Esophagus squamous epithelium (tissue), 5 donors: ENCODE data around the gene AVPR1A. TPM values are rescaled to one million over a fixed set of nuclear protein-coding genes. Genes with fewer than 3 reads are reported as not detected.
"Not testable (repeated sequence)": the region's sequence is repeated elsewhere in the genome, so short reads cannot be mapped to it uniquely, and the experiment has no call there.

Experiments
- DNase-seq: peaks from one replicate; lab custom pipeline; 2025; lab: John Stamatoyannopoulos, UW
- H3K27ac ChIP-seq, 4 donors: fragments of 200-600 bp; sonication (generic); one replicate each; pipeline ENCODE4 v1.5.1; 2016 to 2019; ENCODE audit warnings: mild to moderate bottlenecking in 1 of 4
- H3K27me3 ChIP-seq, 4 donors: fragments of 200-600 bp; sonication (generic); 1 replicate in 3 of 4; 2 replicates in 1 of 4; pipeline versions ENCODE4 v1.5.1 to v1.6.0; 2017 to 2021; ENCODE audit warnings: antibody characterized with exemption in 1 of 4
- H3K36me3 ChIP-seq, 3 donors: fragments of 200-600 bp; sonication (generic); one replicate each; pipeline ENCODE4 v1.5.1; 2016 to 2019
- H3K4me1 ChIP-seq, 3 donors: fragments of 200-600 bp; sonication (generic); one replicate each; pipeline ENCODE4 v1.5.1; 2017 to 2019
- H3K4me3 ChIP-seq, 4 donors: fragments of 200-600 bp; sonication (generic); 1 replicate in 3 of 4; 2 replicates in 1 of 4; pipeline ENCODE4 v1.5.1; 2016 to 2019; ENCODE audit warnings: mild to moderate bottlenecking in 2 of 4, moderate library complexity in 1 of 4
- H3K9me3 ChIP-seq, 3 donors: fragments of 200-600 bp; sonication (generic); one replicate each; pipeline ENCODE4 v1.5.1; 2016 to 2019
- POLR2A ChIP-seq, 4 donors: fragments of 450-650 bp; IDR thresholded peaks; one replicate each; pipeline ENCODE4 v1.6.1; 2017; ENCODE audit warnings: antibody characterized with exemption in 4 of 4, mild to moderate bottlenecking in 4 of 4, moderate library complexity in 3 of 4
- WGBS, 2 donors: methylation state at CpG; one replicate each; pipeline ENCODE4 v1.1.5; 2018; 5-methylcytosine and 5-hydroxymethylcytosine counted together
- intact Hi-C: fragments of 100-400 bp; cut with DNase I; formaldehyde crosslinking; loops from one replicate; pipeline ENCODE4 v1.15.0; 2022
- total RNA-seq, 4 donors: library from RNA; depleted of rRNA; stranded (reverse); fragments of >200 nt; gene quantifications; one replicate each; pipeline ENCODE4 v1.1.0, GENCODE V29; 2016
- TF ChIP-seq, protein P1 (sequence below), 6 experiments: fragments of 450-650 bp in 4 of 6; fragments of 200-600 bp in 2 of 6; sonication (generic) in 2 of 6; IDR thresholded peaks; one replicate each; pipeline ENCODE4 v1.5.1; 2016 to 2019; ENCODE audit warnings: antibody characterized with exemption in 6 of 6, mild to moderate bottlenecking in 4 of 6, moderate library complexity in 4 of 6
- donor health status: DM: yes; HTN: yes; CAD: no.

The AVPR1A gene
- 1 to 10 TPM in 3 of 4 donors, under 1 TPM in 1; 0.87 to 2.8 (median 1.6) TPM for total RNA-seq

DNA sequence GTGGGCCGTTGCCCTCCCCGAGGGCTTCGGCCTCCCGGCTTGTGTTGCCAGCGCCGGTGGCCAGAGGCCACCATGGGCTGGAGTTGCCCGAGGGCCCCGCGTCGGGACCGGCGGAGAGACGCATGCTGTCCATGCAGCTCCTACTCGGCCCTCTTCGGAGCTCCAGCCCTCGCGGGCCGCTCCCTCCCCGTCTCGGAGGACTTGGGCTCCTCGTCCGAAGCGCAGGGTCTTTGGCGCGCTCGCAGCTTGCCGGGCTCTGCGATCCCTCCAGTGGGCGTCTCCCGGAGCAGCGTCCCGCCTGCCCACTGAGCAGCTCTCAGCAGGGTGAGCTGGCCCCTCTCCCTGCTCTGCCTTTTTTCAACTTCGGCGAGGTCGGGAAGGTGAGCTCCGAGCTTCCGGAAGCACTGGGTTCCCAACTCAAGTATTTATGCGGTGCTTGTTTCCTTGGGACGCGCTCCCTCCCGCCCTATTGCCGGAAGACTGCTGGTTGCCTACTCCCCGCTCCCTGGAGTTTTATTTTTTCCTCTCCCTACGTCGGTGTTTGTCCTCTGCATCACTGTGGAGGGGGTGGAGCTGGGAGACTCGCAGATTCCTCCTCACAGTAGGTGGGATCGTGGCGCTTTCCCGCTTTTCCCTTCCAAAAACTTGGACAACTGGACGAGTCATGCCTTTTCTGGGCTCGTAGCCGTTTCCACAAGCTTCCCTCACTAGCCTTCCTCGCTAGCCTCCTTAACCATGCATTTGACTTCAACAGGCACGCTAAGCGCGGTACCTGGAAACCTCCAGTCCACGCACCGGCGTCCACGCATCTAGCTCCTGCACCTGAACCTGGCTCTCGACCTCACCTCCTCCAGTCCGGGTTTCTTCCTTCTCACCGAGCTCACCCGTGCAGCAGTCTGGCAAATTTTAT, at the start of gene AVPR1A:
Gene AVPR1A (minus strand): TSS at position 489 of the 910 bp plus-strand sequence. CDS start 365 bp downstream, at position 124.
- peaks cover 3 to 27% (median 6%) of the 10 kb centered on the region in 3 donors for H3K4me1 ChIP-seq
- 5 to 10% methylated on average over 30 to 42 of the region's 64 CpGs for WGBS, 2 donors
- no peaks in the 10 kb centered on the region for H3K36me3 ChIP-seq
- H3K9me3 ChIP-seq, result no peaks in the 10 kb centered on the region
- no peak for DNase-seq
- intact Hi-C loops, result no loop called here
- peak within 1 kb of the TSS in 3 of 4 donors; percentile 27 to 69 (median 33) for H3K27ac ChIP-seq
- TF ChIP-seq, protein P1, sequence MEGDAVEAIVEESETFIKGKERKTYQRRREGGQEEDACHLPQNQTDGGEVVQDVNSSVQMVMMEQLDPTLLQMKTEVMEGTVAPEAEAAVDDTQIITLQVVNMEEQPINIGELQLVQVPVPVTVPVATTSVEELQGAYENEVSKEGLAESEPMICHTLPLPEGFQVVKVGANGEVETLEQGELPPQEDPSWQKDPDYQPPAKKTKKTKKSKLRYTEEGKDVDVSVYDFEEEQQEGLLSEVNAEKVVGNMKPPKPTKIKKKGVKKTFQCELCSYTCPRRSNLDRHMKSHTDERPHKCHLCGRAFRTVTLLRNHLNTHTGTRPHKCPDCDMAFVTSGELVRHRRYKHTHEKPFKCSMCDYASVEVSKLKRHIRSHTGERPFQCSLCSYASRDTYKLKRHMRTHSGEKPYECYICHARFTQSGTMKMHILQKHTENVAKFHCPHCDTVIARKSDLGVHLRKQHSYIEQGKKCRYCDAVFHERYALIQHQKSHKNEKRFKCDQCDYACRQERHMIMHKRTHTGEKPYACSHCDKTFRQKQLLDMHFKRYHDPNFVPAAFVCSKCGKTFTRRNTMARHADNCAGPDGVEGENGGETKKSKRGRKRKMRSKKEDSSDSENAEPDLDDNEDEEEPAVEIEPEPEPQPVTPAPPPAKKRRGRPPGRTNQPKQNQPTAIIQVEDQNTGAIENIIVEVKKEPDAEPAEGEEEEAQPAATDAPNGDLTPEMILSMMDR (IDR thresholded peaks at IDR 0.05), result no peak
- TF ChIP-seq POLR2A (IDR thresholded peaks at IDR 0.05), result no peak
- H3K27me3 ChIP-seq, result peaks cover 0 to 84% (median 7%) of the 10 kb centered on the region in 4 donors
- H3K4me3 ChIP-seq, result peak within 1 kb of the TSS; percentile 10 to 58 (median 40)

DNA sequence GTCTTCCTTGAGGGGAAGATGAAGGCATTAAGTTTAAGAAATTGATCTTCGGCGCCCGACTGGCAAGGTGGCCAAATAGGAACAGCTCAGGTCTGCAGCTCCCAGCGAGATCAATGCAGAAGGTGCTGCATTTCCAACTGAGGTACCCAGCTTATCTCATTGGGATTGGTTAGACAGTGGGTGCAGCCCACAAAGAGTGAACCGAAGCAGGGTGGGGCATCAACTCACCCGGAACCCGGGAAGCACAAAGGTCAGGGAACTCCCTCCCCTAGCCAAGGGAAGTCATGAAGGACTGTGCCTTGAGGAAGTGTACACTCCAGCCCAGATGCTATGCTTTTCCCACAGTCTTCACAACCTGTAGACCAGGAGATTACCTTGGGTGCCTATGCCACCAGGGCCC, 45.2 kb upstream of the AVPR1A start:
- no peak for DNase-seq
- Histone ChIP-seq H3K9me3 (no peaks in the 10 kb centered on the region), H3K4me1 (no peaks in the 10 kb centered on the region), H3K27me3 (no peaks in the 10 kb centered on the region), H3K4me3 (no peak overlapping the region), H3K36me3 (no peaks in the 10 kb centered on the region), H3K27ac (no peak overlapping the region)
- WGBS, 2 donors, result 82 to 95% methylated on average over 4 to 7 of the region's 7 CpGs
- intact Hi-C loops, result no loop called here
- TF ChIP-seq, protein P1 (IDR thresholded peaks at IDR 0.05), result no peak
- no peak for TF ChIP-seq POLR2A (IDR thresholded peaks at IDR 0.05)

DNA sequence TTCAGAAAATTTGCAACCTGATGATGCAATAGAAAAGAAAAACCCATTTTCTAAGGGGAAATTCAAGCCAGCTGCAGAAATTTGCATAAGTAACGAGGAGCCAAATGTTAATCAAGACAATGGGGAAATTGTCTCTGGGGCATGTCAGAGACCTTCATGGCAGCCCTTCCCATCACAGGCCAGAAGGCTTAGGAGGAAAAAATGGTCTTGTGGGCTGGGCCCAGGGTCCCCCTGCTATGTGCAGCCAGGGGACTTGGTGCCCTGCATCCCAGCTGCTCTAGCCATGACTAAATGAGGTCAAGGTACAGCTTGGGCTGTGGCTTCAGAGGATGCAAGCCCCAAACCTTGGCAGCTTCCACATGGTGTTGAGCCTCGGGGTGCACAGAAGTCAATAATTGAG, 28.2 kb upstream of the AVPR1A start:
- intact Hi-C loops, result no loop called here
- DNase-seq, result no peak
- H3K27ac ChIP-seq, result no peak overlapping the region
- WGBS, 2 donors, result 10 to 28% methylated on average over 1 of the region's 2 CpGs
- H3K9me3 ChIP-seq, result peaks cover 0 to 31% (median 23%) of the 10 kb centered on the region in 3 donors
- no peaks in the 10 kb centered on the region for H3K27me3 ChIP-seq
- no peaks in the 10 kb centered on the region for H3K4me1 ChIP-seq
- H3K4me3 ChIP-seq, result no peak overlapping the region
- H3K36me3 ChIP-seq, result no peaks in the 10 kb centered on the region
- TF ChIP-seq, protein P1 (IDR thresholded peaks at IDR 0.05), result no peak
- TF ChIP-seq POLR2A (IDR thresholded peaks at IDR 0.05), result no peak

DNA sequence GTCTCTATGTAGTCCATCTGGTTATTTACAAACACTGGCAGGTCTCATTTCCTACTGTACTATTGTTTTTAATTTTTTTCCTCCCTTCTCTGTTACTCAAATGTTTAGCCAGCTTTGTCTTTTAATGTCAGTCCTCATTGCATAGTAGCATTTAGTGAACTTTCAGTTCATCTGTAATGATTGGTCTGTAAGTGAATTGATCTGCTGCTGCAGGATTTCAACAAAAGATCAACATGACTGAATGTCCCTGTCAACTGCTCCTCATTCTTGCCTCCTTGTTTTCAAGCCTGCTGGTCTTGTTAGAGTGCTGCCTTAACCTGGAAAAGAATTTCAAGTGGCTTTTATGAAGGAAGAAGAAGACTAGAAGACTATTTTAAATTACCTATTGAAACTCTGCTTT, 19.3 kb upstream of the AVPR1A start:
- Histone ChIP-seq H3K27me3 (no peaks in the 10 kb centered on the region), H3K4me1 (no peaks in the 10 kb centered on the region), H3K27ac (no peak overlapping the region), H3K9me3 (no peaks in the 10 kb centered on the region), H3K36me3 (no peaks in the 10 kb centered on the region), H3K4me3 (no peak overlapping the region)
- TF ChIP-seq POLR2A (IDR thresholded peaks at IDR 0.05), result no peak
- TF ChIP-seq, protein P1 (IDR thresholded peaks at IDR 0.05), result no peak
- DNase-seq, result no peak
- intact Hi-C loops, result no loop called here

DNA sequence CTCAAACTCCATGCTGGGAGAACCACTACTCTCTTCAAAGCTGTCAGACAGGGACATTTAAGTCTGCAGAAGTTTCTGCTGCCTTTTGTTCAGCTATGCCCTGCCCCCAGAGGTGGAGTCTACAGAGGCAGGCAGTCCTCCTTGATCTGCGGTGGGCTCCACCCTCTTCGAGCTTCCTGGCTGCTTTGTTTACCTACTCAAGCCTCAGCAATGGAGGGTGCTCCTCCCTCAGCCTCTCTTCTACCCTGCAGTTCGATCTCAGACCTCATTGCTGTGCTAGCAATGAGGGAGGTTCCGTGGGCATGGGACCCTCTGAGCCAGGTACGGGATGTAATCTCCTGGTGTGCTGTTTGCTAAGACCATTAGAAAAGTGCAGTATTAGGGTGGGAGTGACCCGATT, 16.7 kb upstream of the AVPR1A start:
- H3K4me1 ChIP-seq, H3K27me3 ChIP-seq, H3K27ac ChIP-seq, H3K4me3 ChIP-seq, H3K36me3 ChIP-seq, DNase-seq, H3K9me3 ChIP-seq, intact Hi-C loops: not testable (repeated sequence)
- 80% methylated on average over 3 of the region's 6 CpGs; no CpG with 5 or more reads in 1 of the 2 donors for WGBS, 2 donors
